ENCODE measurements around the gene TAX1BP3. TPM values are rescaled to one million over a fixed set of nuclear protein-coding genes. Genes with fewer than 3 reads are reported as not detected.

Gene TAX1BP3
- total and polyA plus RNA-seq, 2 experiments from 2014 or later = 98.7 to 134 TPM

DNA sequence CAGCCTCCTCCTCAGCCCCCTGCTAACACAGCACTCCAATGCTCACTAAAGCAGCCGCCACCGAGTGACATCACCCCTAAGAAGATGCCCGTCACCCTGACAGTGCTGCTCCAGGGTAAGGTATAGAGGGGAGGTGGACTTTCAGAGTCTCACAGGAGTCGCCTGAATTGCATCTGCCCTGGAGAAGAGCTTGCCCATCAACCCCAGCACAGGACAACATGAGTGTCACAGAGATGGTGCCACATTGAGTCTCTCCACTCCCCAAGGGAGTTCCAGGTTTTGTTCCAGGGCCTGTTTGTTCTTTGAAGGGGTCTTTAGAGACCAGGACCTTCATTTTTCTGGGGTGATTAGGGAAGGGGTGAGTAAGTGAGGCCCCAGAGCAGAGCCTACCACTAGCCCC lies 29.8 kb upstream of the TAX1BP3 start (continued):
- TF ChIP-seq, protein P1, sequence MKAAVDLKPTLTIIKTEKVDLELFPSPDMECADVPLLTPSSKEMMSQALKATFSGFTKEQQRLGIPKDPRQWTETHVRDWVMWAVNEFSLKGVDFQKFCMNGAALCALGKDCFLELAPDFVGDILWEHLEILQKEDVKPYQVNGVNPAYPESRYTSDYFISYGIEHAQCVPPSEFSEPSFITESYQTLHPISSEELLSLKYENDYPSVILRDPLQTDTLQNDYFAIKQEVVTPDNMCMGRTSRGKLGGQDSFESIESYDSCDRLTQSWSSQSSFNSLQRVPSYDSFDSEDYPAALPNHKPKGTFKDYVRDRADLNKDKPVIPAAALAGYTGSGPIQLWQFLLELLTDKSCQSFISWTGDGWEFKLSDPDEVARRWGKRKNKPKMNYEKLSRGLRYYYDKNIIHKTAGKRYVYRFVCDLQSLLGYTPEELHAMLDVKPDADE (IDR thresholded peaks at IDR 0.05) = no peak
- TF ChIP-seq EZH2phosphoT487 (IDR thresholded peaks at IDR 0.05; ENCODE audit: unreplicated experiment) = no peak
- TF ChIP-seq ZNF331 (CRISPR knock-in tag; IDR thresholded peaks at IDR 0.05; ENCODE audit: low read depth) = no peak
- TF ChIP-seq NANOG (IDR thresholded peaks at IDR 0.05; ENCODE audit: borderline replicate concordance) = no peak

DNA sequence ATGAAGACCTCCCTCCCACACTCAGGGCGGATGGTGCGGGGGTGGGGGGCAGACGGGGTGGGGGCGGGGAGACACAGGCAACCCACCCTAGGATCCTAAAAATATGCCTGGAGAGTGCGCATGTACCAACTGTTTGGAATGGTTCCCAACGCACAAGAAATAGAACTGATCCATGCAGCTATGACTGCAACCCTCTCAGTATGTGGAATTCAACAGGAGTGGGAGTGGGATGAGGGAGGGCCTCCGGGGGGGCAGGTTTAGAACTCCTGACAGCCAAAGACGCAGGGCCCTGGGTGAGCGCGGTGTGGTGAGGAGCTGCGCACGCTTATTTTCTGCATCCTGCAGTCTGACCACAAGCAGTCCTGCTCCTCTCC lies 28.7 kb upstream of the TAX1BP3 start:
- no peak overlapping the region for H2AFZ ChIP-seq
- peaks cover 7% of the 10 kb centered on the region; the same call in 2 of the 3 replicates for H3K4me1 Mint-ChIP-seq

More for the DNA sequence above, 28.7 kb upstream of the TAX1BP3 start:
- H3K27me3 Mint-ChIP-seq (ENCODE audit: insufficient read depth, low read depth, poor library complexity) = peaks cover 27% of the 10 kb centered on the region
- H3K36me3 Mint-ChIP-seq (ENCODE audit: low read depth) = peaks cover 5% of the 10 kb centered on the region; the same call in 2 of the 3 replicates
- no peak overlapping the region for H3K4me3 ChIP-seq
- TF ChIP-seq CREB1 (CRISPR knock-in tag; IDR thresholded peaks at IDR 0.05; ENCODE audit: low read depth) (no peak), EZH2 (IDR thresholded peaks at IDR 0.05; ENCODE audit: low read depth, unreplicated experiment) (no peak), JUNB (IDR thresholded peaks at IDR 0.05; ENCODE audit: unreplicated experiment) (no peak), ZNF331 (CRISPR knock-in tag; IDR thresholded peaks at IDR 0.05; ENCODE audit: low read depth) (no peak), STAT1 (IDR thresholded peaks at IDR 0.05; ENCODE audit: unreplicated experiment) (no peak), NANOG (IDR thresholded peaks at IDR 0.05; ENCODE audit: borderline replicate concordance) (no peak)
- TF ChIP-seq, protein P2, sequence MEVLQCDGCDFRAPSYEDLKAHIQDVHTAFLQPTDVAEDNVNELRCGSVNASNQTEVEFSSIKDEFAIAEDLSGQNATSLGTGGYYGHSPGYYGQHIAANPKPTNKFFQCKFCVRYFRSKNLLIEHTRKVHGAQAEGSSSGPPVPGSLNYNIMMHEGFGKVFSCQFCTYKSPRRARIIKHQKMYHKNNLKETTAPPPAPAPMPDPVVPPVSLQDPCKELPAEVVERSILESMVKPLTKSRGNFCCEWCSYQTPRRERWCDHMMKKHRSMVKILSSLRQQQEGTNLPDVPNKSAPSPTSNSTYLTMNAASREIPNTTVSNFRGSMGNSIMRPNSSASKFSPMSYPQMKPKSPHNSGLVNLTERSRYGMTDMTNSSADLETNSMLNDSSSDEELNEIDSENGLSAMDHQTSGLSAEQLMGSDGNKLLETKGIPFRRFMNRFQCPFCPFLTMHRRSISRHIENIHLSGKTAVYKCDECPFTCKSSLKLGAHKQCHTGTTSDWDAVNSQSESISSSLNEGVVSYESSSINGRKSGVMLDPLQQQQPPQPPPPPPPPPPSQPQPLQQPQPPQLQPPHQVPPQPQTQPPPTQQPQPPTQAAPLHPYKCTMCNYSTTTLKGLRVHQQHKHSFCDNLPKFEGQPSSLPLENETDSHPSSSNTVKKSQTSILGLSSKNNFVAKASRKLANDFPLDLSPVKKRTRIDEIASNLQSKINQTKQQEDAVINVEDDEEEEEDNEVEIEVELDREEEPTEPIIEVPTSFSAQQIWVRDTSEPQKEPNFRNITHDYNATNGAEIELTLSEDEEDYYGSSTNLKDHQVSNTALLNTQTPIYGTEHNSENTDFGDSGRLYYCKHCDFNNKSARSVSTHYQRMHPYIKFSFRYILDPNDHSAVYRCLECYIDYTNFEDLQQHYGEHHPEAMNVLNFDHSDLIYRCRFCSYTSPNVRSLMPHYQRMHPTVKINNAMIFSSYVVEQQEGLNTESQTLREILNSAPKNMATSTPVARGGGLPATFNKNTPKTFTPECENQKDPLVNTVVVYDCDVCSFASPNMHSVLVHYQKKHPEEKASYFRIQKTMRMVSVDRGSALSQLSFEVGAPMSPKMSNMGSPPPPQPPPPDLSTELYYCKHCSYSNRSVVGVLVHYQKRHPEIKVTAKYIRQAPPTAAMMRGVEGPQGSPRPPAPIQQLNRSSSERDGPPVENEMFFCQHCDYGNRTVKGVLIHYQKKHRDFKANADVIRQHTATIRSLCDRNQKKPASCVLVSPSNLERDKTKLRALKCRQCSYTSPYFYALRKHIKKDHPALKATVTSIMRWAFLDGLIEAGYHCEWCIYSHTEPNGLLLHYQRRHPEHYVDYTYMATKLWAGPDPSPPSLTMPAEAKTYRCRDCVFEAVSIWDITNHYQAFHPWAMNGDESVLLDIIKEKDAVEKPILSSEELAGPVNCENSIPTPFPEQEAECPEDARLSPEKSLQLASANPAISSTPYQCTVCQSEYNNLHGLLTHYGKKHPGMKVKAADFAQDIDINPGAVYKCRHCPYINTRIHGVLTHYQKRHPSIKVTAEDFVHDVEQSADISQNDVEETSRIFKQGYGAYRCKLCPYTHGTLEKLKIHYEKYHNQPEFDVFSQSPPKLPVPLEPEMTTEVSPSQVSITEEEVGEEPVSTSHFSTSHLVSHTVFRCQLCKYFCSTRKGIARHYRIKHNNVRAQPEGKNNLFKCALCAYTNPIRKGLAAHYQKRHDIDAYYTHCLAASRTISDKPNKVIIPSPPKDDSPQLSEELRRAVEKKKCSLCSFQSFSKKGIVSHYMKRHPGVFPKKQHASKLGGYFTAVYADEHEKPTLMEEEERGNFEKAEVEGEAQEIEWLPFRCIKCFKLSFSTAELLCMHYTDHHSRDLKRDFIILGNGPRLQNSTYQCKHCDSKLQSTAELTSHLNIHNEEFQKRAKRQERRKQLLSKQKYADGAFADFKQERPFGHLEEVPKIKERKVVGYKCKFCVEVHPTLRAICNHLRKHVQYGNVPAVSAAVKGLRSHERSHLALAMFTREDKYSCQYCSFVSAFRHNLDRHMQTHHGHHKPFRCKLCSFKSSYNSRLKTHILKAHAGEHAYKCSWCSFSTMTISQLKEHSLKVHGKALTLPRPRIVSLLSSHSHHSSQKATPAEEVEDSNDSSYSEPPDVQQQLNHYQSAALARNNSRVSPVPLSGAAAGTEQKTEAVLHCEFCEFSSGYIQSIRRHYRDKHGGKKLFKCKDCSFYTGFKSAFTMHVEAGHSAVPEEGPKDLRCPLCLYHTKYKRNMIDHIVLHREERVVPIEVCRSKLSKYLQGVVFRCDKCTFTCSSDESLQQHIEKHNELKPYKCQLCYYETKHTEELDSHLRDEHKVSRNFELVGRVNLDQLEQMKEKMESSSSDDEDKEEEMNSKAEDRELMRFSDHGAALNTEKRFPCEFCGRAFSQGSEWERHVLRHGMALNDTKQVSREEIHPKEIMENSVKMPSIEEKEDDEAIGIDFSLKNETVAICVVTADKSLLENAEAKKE (CRISPR knock-in tag; IDR thresholded peaks at IDR 0.05) = no peak
- TF ChIP-seq, protein P1 (IDR thresholded peaks at IDR 0.05) = no peak
- no peak overlapping the region for H3K27ac ChIP-seq (ENCODE audit: low read depth)
- 0 out of 2 replicates have a peak, but pooled peaks cover 7% of the 10 kb centered on the region for H3F3A ChIP-seq (replicated peaks; ENCODE audit: low read depth)
- peaks cover 25% of the 10 kb centered on the region for H3K27me3 ChIP-seq (ENCODE audit: insufficient read depth)
- peaks cover 9% of the 10 kb centered on the region; the same call in 2 of the 3 replicates for H3K9me3 Mint-ChIP-seq
- no peaks in the 10 kb centered on the region for H4K20me1 ChIP-seq (replicated peaks; ENCODE audit: insufficient read depth)
- H3K4me1 ChIP-seq (ENCODE audit: insufficient read depth) = peaks cover 16% of the 10 kb centered on the region; the same call in 1 of the 2 replicates
- no peak for DNase-seq (ENCODE audit: low spot score)
- H3K4me2 ChIP-seq = no peak overlapping the region
- no peaks in the 10 kb centered on the region for H3K9me2 ChIP-seq (ENCODE audit: insufficient read depth)
- no peaks in the 10 kb centered on the region for H3K79me2 ChIP-seq (replicated peaks; ENCODE audit: insufficient read depth)
- no peak for ATAC-seq
- no peak overlapping the region for H3K4me3 Mint-ChIP-seq
- H3K27ac Mint-ChIP-seq = no peak overlapping the region
- no peaks in the 10 kb centered on the region for H3K36me3 ChIP-seq (ENCODE audit: insufficient read depth)

Measured in GM23338 (cell line).